ENCODE measurements around the gene HTR7. TPM values are rescaled to one million over a fixed set of nuclear protein-coding genes. Genes with fewer than 3 reads are reported as not detected.

HTR7 gene
- total RNA-seq, 1 experiment from 2014 or later: 0.62 TPM

GRCh38 chr10:90837486-90837885 lies 20.4 kb downstream of the HTR7 start:
- ATAC-seq (no peak), DNase-seq (no peak)
- no peak overlapping the region for H3K4me3 ChIP-seq (ENCODE audit: low read length)
- intact Hi-C loops (cut with micrococcal nuclease): no loop called here
- no peak overlapping the region for H2AFZ ChIP-seq (ENCODE audit: low read length)
- POLR2A ChIA-PET (ENCODE audit: unreplicated experiment): no interaction called here
- no peaks in the 10 kb centered on the region for H3K9me2 ChIP-seq (replicated peaks; ENCODE audit: low read length)
- H3K9ac ChIP-seq (ENCODE audit: low read length): no peak overlapping the region
- BruUV-seq (replicated peaks): no TSS peak
- CTCF ChIA-PET: no interaction called here
- H3K27ac ChIP-seq (ENCODE audit: low read length): no peak overlapping the region
- H3K36me3 ChIP-seq (ENCODE audit: low read depth, low read length): no peaks in the 10 kb centered on the region
- H3K79me2 ChIP-seq (ENCODE audit: low read length): no peaks in the 10 kb centered on the region
- no peaks in the 10 kb centered on the region; the same call in 1 of the 2 replicates for H3K4me1 ChIP-seq (ENCODE audit: insufficient read depth, low read length)
- H4K20me1 ChIP-seq (ENCODE audit: low read length): no peaks in the 10 kb centered on the region
- no peaks in the 10 kb centered on the region for H3K27me3 ChIP-seq (ENCODE audit: low read length)
- H3F3A ChIP-seq (ENCODE audit: low read length, unreplicated experiment): no peaks in the 10 kb centered on the region
- H3K4me2 ChIP-seq (ENCODE audit: low read length): no peak overlapping the region
- no peak for TF ChIP-seq EZH2 (IDR thresholded peaks at IDR 0.05; ENCODE audit: low read length, unreplicated experiment)
- TF ChIP-seq CTCF (conservative IDR thresholded peaks at IDR 0.05; ENCODE audit: low read depth, low read length): no peak
- no peak for TF ChIP-seq EZH2phosphoT487 (IDR thresholded peaks at IDR 0.05; ENCODE audit: borderline replicate concordance, low read length)
- H3K9me3 ChIP-seq (ENCODE audit: low read length): no peaks in the 10 kb centered on the region

GRCh38 chr10:90834326-90834725 lies 23.5 kb downstream of the HTR7 start:
- DNase-seq (no peak), ATAC-seq (no peak)
- Histone ChIP-seq H3K27me3 (ENCODE audit: low read length) (no peaks in the 10 kb centered on the region), H3K36me3 (ENCODE audit: low read depth, low read length) (no peaks in the 10 kb centered on the region), H4K20me1 (ENCODE audit: low read length) (no peaks in the 10 kb centered on the region), H3K9ac (ENCODE audit: low read length) (no peak overlapping the region), H3K9me3 (ENCODE audit: low read length) (no peaks in the 10 kb centered on the region), H3K4me1 (ENCODE audit: insufficient read depth, low read length) (no peaks in the 10 kb centered on the region), H3K4me3 (ENCODE audit: low read length) (no peak overlapping the region), H3K9me2 (replicated peaks; ENCODE audit: low read length) (no peaks in the 10 kb centered on the region), H3K4me2 (ENCODE audit: low read length) (no peak overlapping the region), H3K27ac (ENCODE audit: low read length) (no peak overlapping the region), H3F3A (ENCODE audit: low read length, unreplicated experiment) (no peaks in the 10 kb centered on the region), H2AFZ (ENCODE audit: low read length) (no peak overlapping the region), H3K79me2 (ENCODE audit: low read length) (no peaks in the 10 kb centered on the region)
- no peak for TF ChIP-seq CTCF (conservative IDR thresholded peaks at IDR 0.05; ENCODE audit: low read depth, low read length)
- no peak for TF ChIP-seq EZH2phosphoT487 (IDR thresholded peaks at IDR 0.05; ENCODE audit: borderline replicate concordance, low read length)
- no peak for TF ChIP-seq EZH2 (IDR thresholded peaks at IDR 0.05; ENCODE audit: low read length, unreplicated experiment)
- CTCF ChIA-PET: no interaction called here
- POLR2A ChIA-PET (ENCODE audit: unreplicated experiment): no interaction called here
- intact Hi-C loops (cut with micrococcal nuclease): no loop called here
- no TSS peak for BruUV-seq (replicated peaks)

- Histone ChIP-seq H3K79me2 (ENCODE audit: low read length) (no peaks in the 10 kb centered on the region), H3K27ac (ENCODE audit: low read length) (no peak overlapping the region), H4K20me1 (ENCODE audit: low read length) (no peaks in the 10 kb centered on the region), H3K4me1 (ENCODE audit: insufficient read depth, low read length) (no peaks in the 10 kb centered on the region), H3K36me3 (ENCODE audit: low read depth, low read length) (no peaks in the 10 kb centered on the region), H3K9ac (ENCODE audit: low read length) (no peak overlapping the region), H3K4me3 (ENCODE audit: low read length) (no peak overlapping the region), H3K9me3 (ENCODE audit: low read length) (no peaks in the 10 kb centered on the region), H3F3A (ENCODE audit: low read length, unreplicated experiment) (no peaks in the 10 kb centered on the region), H3K27me3 (ENCODE audit: low read length) (no peaks in the 10 kb centered on the region), H3K4me2 (ENCODE audit: low read length) (no peak overlapping the region), H3K9me2 (replicated peaks; ENCODE audit: low read length) (no peaks in the 10 kb centered on the region), H2AFZ (ENCODE audit: low read length) (no peak overlapping the region)
- POLR2A ChIA-PET (ENCODE audit: unreplicated experiment): no interaction called here
- DNase-seq (no peak), ATAC-seq (no peak)
- CTCF ChIA-PET: no interaction called here
- no TSS peak for BruUV-seq (replicated peaks)
- TF ChIP-seq CTCF (conservative IDR thresholded peaks at IDR 0.05; ENCODE audit: low read depth, low read length) (no peak), EZH2 (IDR thresholded peaks at IDR 0.05; ENCODE audit: low read length, unreplicated experiment) (no peak), EZH2phosphoT487 (IDR thresholded peaks at IDR 0.05; ENCODE audit: borderline replicate concordance, low read length) (no peak)
- intact Hi-C loops (cut with micrococcal nuclease): no loop called here
Observed at GRCh38 chr10:90832111-90832510, 25.7 kb downstream of the HTR7 start.

All from PC-3 (cell line).